ENCODE results near the gene KCNMA1. TPM values are rescaled to one million over a fixed set of nuclear protein-coding genes. Genes with fewer than 3 reads are reported as not detected.

KCNMA1 gene
- total and polyA plus RNA-seq, 2 donors (not counting 1 experiment from before 2014, with no cell fraction given) = 0.82 to 3.1 TPM

DNA sequence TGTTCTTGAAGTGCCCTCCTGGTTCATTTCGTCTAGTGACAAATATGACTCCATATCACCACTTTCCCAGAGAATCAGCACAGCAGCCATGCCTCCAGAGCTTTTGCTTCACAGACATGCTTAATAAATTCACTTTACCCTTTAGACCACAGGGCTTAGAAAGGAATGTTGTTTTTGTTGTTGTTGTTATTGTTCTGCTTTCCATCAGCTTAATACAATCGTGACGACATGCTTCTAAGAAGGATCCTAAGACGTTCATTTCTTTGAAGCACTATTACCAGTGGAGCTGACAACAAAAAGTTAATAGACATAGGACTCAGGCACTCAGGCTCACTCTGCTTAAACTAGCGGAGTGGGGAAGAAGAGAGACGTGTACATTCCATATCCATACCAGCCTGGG, 418.6 kb downstream of the KCNMA1 start:
- WGBS (ENCODE audit: insufficient coverage) = 100% methylated on average over 1 of the region's 6 CpGs
- ChIA-PET CTCF (no interaction called here), POLR2A (no interaction called here)

GRCh38 chr10:77214799-77215198, 422.8 kb downstream of the KCNMA1 start:
- H3K4me3 ChIP-seq (ENCODE audit: control extremely low read depth in 1 of 5, extremely low read depth in 1 of 5, insufficient read depth in 1 of 5, low read depth in 2 of 5, low read length in 4 of 5) = no peak overlapping the region
- Mint-ChIP-seq H3K4me3 (no peak overlapping the region), H3K27me3 (peaks cover 3% of the 10 kb centered on the region), H3K27ac (no peak overlapping the region), H3K4me1 (peaks cover 3% of the 10 kb centered on the region), H3K9me3 (ENCODE audit: insufficient read depth) (no peaks in the 10 kb centered on the region)
- H3K9ac ChIP-seq (ENCODE audit: low read length) = no peak overlapping the region
- no peak overlapping the region for H2AFZ ChIP-seq (ENCODE audit: insufficient read depth, low read depth, low read length, poor library complexity, severe bottlenecking)
- H3K27me3 ChIP-seq (replicated peaks in 1 of 4; ENCODE audit: control extremely low read depth in 1 of 4, control insufficient read depth in 3 of 4, insufficient read depth in 4 of 4, low read length in 3 of 4) = peaks cover 0 to 2% (median 0%) of the 10 kb centered on the region in 4 experiments
- no peaks in the 10 kb centered on the region for H3K9me3 ChIP-seq (ENCODE audit: control extremely low read depth in 1 of 3, control insufficient read depth in 2 of 3, insufficient read depth in 1 of 3, low read length in 2 of 3)
- no peaks in the 10 kb centered on the region for H3K4me1 ChIP-seq (ENCODE audit: control insufficient read depth in 2 of 2, insufficient read depth in 2 of 2, low read length in 2 of 2)
- H4K20me1 ChIP-seq (ENCODE audit: control insufficient read depth, insufficient read depth, low read length, poor library complexity, severe bottlenecking) = no peaks in the 10 kb centered on the region
- H3K79me2 ChIP-seq (ENCODE audit: control insufficient read depth, insufficient read depth, low read length) = no peaks in the 10 kb centered on the region
- no peak for DNase-seq
- no peak for TF ChIP-seq EZH2 (IDR thresholded peaks at IDR 0.05; ENCODE audit: borderline replicate concordance, insufficient read depth, low read depth, low read length, poor library complexity, severe bottlenecking)
- TF ChIP-seq, protein P1, sequence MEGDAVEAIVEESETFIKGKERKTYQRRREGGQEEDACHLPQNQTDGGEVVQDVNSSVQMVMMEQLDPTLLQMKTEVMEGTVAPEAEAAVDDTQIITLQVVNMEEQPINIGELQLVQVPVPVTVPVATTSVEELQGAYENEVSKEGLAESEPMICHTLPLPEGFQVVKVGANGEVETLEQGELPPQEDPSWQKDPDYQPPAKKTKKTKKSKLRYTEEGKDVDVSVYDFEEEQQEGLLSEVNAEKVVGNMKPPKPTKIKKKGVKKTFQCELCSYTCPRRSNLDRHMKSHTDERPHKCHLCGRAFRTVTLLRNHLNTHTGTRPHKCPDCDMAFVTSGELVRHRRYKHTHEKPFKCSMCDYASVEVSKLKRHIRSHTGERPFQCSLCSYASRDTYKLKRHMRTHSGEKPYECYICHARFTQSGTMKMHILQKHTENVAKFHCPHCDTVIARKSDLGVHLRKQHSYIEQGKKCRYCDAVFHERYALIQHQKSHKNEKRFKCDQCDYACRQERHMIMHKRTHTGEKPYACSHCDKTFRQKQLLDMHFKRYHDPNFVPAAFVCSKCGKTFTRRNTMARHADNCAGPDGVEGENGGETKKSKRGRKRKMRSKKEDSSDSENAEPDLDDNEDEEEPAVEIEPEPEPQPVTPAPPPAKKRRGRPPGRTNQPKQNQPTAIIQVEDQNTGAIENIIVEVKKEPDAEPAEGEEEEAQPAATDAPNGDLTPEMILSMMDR (IDR thresholded peaks at IDR 0.05) = no peak
- no peaks in the 10 kb centered on the region for H3K36me3 ChIP-seq (replicated peaks in 1 of 2; ENCODE audit: control extremely low read depth in 1 of 2, control insufficient read depth in 1 of 2, extremely low read depth in 1 of 2, insufficient read depth in 2 of 2, low read length in 1 of 2)
- intact Hi-C loops (cut with micrococcal nuclease) = no loop called here
- ChIA-PET CTCF (no interaction called here), POLR2A (no interaction called here)
- no peak overlapping the region for H3K27ac ChIP-seq (ENCODE audit: low read length in 2 of 2)
- 86% methylated on average over 1 of the region's 1 CpG for WGBS (ENCODE audit: insufficient coverage)
- no peak overlapping the region for H3K4me2 ChIP-seq (replicated peaks; ENCODE audit: low read depth, low read length, poor library complexity, severe bottlenecking)
- no peak for ATAC-seq (ENCODE audit: low read depth)

More for the DNA sequence above, 418.6 kb downstream of the KCNMA1 start:
- H3K4me3 ChIP-seq (ENCODE audit: control extremely low read depth in 1 of 5, extremely low read depth in 1 of 5, insufficient read depth in 1 of 5, low read depth in 2 of 5, low read length in 4 of 5) = no peak overlapping the region
- Mint-ChIP-seq H3K27ac (no peak overlapping the region), H3K9me3 (ENCODE audit: insufficient read depth) (no peaks in the 10 kb centered on the region), H3K4me1 (no peaks in the 10 kb centered on the region), H3K4me3 (no peak overlapping the region), H3K27me3 (peaks cover 18% of the 10 kb centered on the region)
- ATAC-seq (ENCODE audit: low read depth) (no peak), DNase-seq (no peak)
- no peak overlapping the region for H3K27ac ChIP-seq (ENCODE audit: low read length in 2 of 2)
- H3K79me2 ChIP-seq (ENCODE audit: control insufficient read depth, insufficient read depth, low read length) = no peaks in the 10 kb centered on the region
- no peak overlapping the region for H3K9ac ChIP-seq (ENCODE audit: low read length)
- TF ChIP-seq EZH2 (IDR thresholded peaks at IDR 0.05; ENCODE audit: borderline replicate concordance, insufficient read depth, low read depth, low read length, poor library complexity, severe bottlenecking) = no peak
- TF ChIP-seq, protein P1 (IDR thresholded peaks at IDR 0.05) = no peak
- H3K36me3 ChIP-seq (replicated peaks in 1 of 2; ENCODE audit: control extremely low read depth in 1 of 2, control insufficient read depth in 1 of 2, extremely low read depth in 1 of 2, insufficient read depth in 2 of 2, low read length in 1 of 2) = no peaks in the 10 kb centered on the region
- no peak overlapping the region for H3K4me2 ChIP-seq (replicated peaks; ENCODE audit: low read depth, low read length, poor library complexity, severe bottlenecking)
- no peak overlapping the region for H2AFZ ChIP-seq (ENCODE audit: insufficient read depth, low read depth, low read length, poor library complexity, severe bottlenecking)
- H4K20me1 ChIP-seq (ENCODE audit: control insufficient read depth, insufficient read depth, low read length, poor library complexity, severe bottlenecking) = no peaks in the 10 kb centered on the region
- intact Hi-C loops (cut with micrococcal nuclease) = no loop called here
- H3K4me1 ChIP-seq (ENCODE audit: control insufficient read depth in 2 of 2, insufficient read depth in 2 of 2, low read length in 2 of 2) = no peaks in the 10 kb centered on the region
- H3K27me3 ChIP-seq (replicated peaks in 1 of 4; ENCODE audit: control extremely low read depth in 1 of 4, control insufficient read depth in 3 of 4, insufficient read depth in 4 of 4, low read length in 3 of 4) = peaks cover 0 to 2% (median 0%) of the 10 kb centered on the region in 4 experiments
- H3K9me3 ChIP-seq (ENCODE audit: control extremely low read depth in 1 of 3, control insufficient read depth in 2 of 3, insufficient read depth in 1 of 3, low read length in 2 of 3) = no peaks in the 10 kb centered on the region

Data from B cell (primary cell).